T47D (cell line): ENCODE data around the gene CDR2L.
A peak's percentile ranks its signal among the peaks of the same experiment; 100 is the strongest.

Experiments
- DNase-seq, 2 experiments: peaks; one replicate each; pipeline versions ENCODE4 v3.0.0 to v3.0.0-alpha.2; 2011 to 2012; ENCODE audit warnings: low read depth in 1 of 2, low spot score in 1 of 2
- JUND ChIP-seq: IDR thresholded peaks from 2 replicates; pipeline ENCODE4 v1.6.1; 2012; ENCODE audit warnings: low read depth
- in situ Hi-C: cut with HindIII; loops from 2 replicates; pipeline ENCODE4 v1.10.0; 2016; ENCODE audit warnings: low sequenced_read_pairs, low pct_unique_long_range_greater_than_20kb

Gene CDR2L

DNA sequence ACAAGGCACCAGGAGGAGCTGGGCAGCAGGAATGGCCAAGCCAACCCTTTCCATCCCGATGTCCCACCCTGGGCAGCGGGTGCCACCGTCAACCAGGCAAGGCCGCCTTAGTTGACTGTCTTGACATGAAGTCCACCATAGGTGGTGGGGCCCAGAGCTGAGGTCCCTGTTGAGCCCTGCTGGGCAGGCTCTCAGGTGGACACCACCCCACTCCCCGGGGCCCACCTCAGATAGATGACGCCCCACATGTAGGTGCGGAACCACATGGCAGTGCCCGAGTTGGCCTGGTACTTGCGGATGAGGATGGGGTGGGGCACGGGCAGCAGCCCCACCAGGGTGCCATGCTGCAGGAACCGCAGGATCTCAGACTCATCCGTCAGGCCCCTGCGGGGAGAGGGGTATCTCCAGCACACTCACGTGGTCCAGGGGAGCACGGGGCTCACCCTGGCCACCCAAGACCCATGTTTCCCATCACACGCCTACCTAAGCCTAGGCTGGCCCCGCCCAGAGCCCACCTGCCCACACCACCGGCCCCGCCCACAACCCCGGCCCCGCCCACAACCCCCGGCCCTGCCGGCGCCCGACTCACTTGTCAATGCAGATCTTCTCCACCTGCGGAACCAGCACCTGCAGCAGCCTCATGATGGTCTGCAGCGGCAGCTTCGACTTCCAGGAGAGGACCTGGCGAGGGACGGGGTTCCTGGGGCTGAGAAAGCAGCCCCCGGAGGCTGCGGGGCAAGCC lies 35.6 kb upstream of the CDR2L start:
- in situ Hi-C loops, result no loop called here
- DNase-seq, result no peak
- no peak for TF ChIP-seq JUND

DNA sequence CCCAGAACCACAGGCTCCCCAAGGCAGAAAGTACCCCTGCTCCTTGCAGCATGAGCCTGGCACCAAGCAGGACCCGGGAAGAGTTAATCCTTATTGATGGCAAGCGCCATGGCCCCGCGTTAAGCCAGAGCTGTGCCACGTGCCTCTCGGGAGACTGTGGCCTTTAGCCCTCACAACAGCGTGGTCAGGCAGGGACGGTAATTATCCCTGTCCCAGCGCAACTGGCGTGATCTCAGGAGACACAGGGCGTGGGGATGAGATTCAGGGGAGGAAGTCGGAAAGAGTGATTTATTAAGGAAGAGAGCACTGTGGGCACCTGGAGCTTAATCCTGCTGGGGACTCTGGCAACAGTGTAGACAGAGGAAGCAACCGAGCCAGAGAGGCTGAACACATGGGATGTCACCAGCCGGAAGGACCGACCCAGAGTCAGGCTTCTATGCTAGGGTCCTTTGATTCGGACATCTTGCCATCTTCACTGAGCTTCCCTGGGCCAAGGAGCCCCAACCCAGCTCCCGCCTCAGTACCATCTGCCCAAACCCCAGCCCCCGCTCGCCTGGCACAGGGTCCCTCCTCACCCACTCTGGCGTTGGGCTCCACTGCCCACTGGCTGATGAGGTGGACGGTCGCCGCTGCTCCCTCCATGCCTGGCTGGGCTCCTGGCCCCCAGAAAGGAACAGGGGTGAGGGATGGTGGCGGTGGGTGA lies 34.9 kb upstream of the CDR2L start:
- in situ Hi-C loops, result no loop called here
- no peak for TF ChIP-seq JUND
- no peak for DNase-seq

GRCh38 chr17:74953134-74953687 lies 34.2 kb upstream of the CDR2L start:
- no peak for TF ChIP-seq JUND
- in situ Hi-C loops, result no loop called here
- no peak for DNase-seq

DNA sequence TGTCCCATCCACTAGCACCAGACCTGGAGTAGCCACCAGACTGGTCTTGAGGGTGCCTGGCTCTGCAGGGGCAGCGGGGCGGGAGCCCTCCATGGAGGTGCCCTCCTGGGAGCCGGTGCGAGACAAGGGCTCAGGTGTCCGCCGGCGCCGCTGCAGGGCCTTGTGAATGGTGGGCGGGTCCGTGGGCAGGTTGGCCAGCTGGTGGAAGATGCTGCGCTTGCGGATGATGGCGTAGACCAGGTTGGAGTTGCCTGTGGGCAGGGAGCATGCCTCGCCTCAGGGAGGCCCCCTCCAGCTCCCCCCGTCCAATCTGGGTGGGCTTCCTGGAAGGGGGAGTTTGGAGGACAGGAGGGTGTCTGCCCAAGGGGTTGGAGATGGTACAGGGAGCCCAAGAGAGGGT lies 33.3 kb upstream of the CDR2L start:
- no peak for TF ChIP-seq JUND
- DNase-seq, result no peak
- in situ Hi-C loops, result no loop called here

DNA sequence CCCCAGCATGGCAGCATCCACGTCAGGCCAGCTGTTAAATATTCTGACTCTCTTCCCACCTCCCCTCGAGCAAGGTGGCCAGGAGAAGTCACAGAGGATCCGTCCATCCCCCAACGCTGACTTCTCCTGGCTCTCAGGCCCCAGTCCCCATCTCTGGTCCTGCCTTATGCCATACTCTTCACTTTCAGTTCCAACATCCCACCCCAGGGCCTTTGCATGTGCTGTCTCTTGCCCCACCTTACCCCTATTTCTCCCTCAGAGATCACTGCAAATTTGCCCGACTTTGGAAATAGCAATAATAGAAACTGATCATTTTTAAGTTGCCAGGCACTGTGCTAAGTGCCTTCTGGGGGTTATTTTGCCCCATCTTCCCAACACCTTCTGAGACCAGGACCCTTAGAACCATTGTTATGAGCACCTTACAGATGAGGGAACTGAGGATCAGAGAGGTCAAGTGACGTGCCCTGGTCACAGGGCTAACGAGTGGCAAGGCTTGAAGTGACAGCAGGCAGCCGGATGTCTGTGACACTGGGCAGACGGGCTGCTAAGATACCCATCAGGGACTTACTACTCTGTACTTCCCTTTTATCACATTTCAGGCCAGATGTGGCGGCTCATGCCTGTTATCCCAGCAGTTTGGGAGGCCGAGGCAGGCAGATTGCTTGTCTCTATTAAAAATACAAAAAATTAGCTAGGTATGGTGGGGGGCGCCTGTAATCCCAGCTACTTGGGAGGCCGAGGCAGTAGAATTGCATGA lies 32.6 kb upstream of the CDR2L start:
- in situ Hi-C loops, result no loop called here

GRCh38 chr17:74956093-74956492 lies 31.3 kb upstream of the CDR2L start:
- no peak for TF ChIP-seq JUND
- in situ Hi-C loops, result no loop called here
- no peak for DNase-seq

More for the DNA sequence above, 32.6 kb upstream of the CDR2L start:
- no peak for DNase-seq
- TF ChIP-seq JUND, result no peak

GRCh38 chr17:74957935-74958740 lies 29.3 kb upstream of the CDR2L start:
- peak; percentile 66 to 88 for DNase-seq
- no peak for TF ChIP-seq JUND
- in situ Hi-C loops, result no loop called here

DNA sequence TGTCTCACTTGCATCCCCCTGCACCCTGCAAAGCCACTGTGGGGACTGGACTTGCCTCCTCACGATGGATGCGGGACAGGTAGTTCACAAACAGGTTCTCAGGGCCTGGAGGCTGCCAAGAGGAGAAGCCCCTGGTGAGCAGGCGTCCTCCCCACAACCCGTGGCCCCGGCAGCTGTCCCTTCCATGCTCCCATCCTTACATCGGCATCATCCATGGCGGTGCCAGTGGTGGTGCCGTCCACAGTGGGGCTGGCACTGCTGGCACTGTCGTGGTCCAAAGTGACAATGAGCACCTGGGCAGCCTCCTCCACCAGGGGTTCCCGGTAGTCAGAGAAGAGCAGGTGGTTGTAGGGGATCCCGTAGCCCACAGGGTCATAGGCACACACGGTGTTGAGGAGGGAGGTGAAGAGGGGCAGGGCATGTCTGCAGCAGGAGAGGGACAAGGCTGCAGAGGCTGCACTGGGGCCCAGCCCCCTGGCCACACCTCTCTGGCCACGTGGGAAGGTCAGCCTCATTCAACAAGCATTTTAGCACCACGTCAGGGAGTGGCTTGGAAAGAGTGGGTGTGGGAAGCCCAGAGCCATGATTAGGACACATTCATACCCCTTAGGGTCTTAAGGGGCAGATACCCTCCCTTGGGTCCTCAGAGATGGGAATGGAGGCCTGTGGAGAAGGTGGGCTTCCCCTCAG lies 27.5 kb upstream of the CDR2L start:
- in situ Hi-C loops, result no loop called here
- DNase-seq, result peak in 1 of 2 experiments; percentile 52
- TF ChIP-seq JUND, result no peak

DNA sequence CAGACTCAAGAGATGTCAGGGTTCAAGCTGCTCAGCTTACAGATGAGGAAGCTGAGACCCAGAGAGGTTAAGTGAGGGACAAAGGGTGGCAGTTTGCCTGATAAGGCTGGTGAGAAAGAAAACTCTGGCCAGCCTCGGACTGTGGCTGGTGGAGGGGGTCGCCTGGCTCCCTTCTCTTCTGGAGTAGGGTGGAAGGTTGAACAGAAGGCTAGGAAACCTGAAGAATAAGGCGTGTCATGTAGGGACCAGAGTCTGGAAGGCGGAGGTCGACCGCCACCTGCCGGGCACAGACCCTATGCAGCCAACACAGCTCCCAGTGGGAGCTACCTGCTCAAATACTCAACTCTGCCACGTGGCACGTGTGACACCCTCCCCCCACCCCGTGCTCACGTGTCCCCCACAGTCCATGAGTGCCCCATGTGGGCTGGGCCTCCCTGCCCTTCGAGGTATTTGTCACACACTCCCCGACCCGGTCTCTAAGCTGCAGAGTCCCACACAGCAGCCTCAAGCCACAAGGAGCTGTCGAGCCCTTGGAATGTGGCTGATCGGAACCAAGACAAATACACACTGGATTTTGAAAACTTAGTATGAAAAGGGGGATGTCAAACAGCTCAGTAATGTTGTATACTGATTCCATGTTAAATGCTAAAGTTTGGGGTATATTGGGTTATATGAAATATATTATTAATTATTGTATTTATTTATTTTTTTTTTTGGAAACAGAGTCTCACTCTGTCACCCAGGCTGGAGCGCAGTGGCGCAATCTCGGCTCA lies 26.7 kb upstream of the CDR2L start:
- in situ Hi-C loops, result no loop called here

GRCh38 chr17:74961657-74962350 lies 25.6 kb upstream of the CDR2L start:
- TF ChIP-seq JUND, result no peak
- in situ Hi-C loops, result no loop called here

More for the DNA sequence above, 26.7 kb upstream of the CDR2L start:
- peak in 1 of 2 experiments; percentile 47 for DNase-seq
- no peak for TF ChIP-seq JUND

More at GRCh38 chr17:74961657-74962350, 25.6 kb upstream of the CDR2L start:
- peak; percentile 94 to 96 for DNase-seq
